GM19455 (cell line): ENCODE measurements around the gene TOB1.

Source experiments
- ATAC-seq: cut with Tn5 transposase; IDR thresholded peaks from one replicate; pipeline ENCODE4 v1.9.1; 2021; ENCODE audit not compliant: unreplicated experiment

The TOB1 gene

DNA sequence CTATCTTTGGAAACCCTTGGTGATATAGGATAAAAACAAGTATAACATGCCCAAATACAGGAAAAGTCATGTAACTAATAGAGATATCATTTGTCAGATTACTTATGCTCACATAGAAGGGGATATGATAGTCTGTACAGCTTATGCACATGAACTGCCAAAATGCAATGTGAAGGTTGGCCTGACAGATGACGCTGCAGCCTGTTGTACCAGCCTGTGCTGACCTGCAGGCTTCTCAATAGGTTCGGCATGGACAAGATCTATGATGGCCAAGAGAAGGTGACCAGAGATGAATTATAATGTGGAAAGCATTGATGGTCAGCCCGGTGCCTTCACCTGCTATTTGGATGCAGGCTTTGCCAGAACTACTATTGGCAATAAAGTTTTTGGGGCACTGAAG is 18.1 kb downstream of the TOB1 start:
- no peak for ATAC-seq

GRCh38 chr17:50847566-50847965 is 18.6 kb downstream of the TOB1 start:
- ATAC-seq, result no peak

DNA sequence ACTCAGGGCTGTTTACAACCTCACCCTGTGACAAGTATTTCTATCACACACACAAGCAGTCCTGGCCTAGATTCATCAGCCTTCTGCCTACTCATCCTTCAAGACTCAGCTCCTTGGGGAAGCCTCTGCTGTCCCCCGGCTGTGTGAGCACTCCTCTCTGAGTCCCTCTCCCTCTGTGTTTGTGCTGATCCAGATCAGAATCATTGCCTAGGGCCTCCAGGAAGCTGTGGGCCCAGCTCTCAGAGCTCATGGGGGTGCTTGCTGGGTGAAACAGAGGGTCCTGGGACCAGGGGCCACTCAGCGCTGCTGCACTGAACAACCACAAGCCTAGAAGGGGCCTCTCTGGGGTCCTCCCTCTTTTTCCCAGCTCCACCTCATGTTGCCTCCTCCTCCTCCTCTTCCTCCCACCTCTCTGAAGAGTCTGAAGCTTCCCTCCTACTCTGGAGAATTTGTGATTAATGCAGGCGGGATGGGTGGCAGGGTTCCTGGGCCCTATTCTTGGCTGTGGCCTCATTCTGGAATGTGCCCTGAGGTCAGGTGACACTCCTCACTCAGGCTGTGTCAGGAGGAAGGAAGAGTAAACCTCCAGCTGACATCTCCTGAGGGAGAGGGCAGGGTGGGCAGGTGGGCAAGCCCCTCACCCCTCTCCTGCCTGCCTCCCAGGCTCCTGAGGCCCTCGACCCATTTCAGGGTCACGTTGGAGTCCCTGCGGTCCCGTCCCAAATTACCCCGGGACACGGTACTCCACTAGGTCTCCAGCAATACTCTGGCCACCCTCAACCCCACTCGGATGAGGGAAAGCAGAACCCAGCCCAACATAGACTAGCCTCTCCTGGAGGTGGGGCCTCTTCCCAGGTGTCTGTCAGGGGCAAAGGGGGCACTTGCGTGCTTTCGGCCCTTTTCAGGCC is 20.7 kb downstream of the TOB1 start:
- no peak for ATAC-seq

GRCh38 chr17:50844117-50844700 is 21.9 kb downstream of the TOB1 start:
- ATAC-seq, result no peak

GRCh38 chr17:50843150-50843905 is 22.8 kb downstream of the TOB1 start:
- no peak for ATAC-seq

- ATAC-seq, result no peak
These were observed 23.5 kb downstream of the TOB1 start for GRCh38 chr17:50842506-50843149.

DNA sequence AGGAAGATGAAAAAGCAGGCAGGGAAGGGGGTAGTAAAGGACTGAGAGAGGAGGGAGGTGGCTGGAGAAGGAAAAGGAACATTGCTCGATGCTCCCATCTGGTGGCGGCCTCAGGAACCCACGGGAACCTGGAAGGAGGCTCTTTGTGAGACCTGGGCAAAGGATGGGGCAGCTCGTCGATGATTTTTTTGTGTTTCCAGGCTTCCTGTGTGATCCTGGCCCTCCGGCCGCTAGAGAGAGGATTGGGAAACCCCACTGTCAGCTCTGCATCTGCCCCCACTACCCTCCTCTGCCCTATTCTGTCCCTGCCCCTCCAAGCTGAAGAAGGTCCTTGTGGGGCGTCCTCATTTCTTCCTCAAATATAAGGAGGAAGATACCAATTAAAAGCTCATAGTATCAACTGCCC is 24.2 kb downstream of the TOB1 start:
- no peak for ATAC-seq

GRCh38 chr17:50841277-50841948 is 24.7 kb downstream of the TOB1 start:
- no peak for ATAC-seq

DNA sequence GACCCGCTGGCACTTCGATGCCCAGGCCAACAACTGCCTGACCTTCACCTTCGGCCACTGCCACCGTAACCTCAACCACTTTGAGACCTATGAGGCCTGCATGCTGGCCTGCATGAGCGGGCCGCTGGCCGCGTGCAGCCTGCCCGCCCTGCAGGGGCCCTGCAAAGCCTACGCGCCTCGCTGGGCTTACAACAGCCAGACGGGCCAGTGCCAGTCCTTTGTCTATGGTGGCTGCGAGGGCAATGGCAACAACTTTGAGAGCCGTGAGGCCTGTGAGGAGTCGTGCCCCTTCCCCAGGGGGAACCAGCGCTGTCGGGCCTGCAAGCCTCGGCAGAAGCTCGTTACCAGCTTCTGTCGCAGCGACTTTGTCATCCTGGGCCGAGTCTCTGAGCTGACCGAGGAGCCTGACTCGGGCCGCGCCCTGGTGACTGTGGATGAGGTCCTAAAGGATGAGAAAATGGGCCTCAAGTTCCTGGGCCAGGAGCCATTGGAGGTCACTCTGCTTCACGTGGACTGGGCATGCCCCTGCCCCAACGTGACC is 25.8 kb downstream of the TOB1 start:
- ATAC-seq, result no peak

DNA sequence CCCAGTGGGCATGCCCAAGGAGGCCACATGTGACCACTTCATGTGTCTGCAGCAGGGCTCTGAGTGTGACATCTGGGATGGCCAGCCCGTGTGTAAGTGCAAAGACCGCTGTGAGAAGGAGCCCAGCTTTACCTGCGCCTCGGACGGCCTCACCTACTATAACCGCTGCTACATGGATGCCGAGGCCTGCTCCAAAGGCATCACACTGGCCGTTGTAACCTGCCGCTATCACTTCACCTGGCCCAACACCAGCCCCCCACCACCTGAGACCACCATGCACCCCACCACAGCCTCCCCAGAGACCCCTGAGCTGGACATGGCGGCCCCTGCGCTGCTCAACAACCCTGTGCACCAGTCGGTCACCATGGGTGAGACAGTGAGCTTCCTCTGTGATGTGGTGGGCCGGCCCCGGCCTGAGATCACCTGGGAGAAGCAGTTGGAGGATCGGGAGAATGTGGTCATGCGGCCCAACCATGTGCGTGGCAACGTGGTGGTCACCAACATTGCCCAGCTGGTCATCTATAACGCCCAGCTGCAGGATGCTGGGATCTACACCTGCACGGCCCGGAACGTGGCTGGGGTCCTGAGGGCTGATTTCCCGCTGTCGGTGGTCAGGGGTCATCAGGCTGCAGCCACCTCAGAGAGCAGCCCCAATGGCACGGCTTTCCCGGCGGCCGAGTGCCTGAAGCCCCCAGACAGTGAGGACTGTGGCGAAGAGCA is 26.4 kb downstream of the TOB1 start:
- no peak for ATAC-seq

- no peak for ATAC-seq
These were observed 27.9 kb downstream of the TOB1 start for GRCh38 chr17:50837980-50838954.

- no peak for ATAC-seq
These were observed 28.7 kb downstream of the TOB1 start for GRCh38 chr17:50837286-50837979.

DNA sequence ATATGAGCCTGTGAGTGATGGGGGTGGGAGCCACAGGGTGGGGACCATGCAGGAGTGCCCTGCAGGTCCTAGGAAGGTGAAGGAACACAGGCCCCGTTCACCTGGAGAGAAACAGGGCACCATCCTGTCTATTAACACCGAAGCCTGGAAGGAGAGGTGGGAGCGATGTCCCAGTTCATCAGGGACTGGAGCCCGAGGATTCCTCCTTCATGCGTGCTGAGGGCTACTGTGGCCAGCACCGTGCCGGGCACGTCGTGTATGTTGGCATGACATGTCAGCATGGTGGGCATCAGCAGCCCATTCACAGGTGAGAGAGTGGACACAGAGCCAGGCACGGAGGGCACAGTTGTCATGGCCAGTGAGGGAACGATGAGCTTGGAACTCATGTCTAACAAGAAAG is 29.3 kb downstream of the TOB1 start:
- no peak for ATAC-seq

GRCh38 chr17:50835301-50836234 is 30.6 kb downstream of the TOB1 start, which contains the start of gene WFIKKN2:
TSS of gene WFIKKN2 (plus strand) at chr17:50835586. CDS start at chr17:50835938, 352 bp downstream.
- no peak for ATAC-seq

DNA sequence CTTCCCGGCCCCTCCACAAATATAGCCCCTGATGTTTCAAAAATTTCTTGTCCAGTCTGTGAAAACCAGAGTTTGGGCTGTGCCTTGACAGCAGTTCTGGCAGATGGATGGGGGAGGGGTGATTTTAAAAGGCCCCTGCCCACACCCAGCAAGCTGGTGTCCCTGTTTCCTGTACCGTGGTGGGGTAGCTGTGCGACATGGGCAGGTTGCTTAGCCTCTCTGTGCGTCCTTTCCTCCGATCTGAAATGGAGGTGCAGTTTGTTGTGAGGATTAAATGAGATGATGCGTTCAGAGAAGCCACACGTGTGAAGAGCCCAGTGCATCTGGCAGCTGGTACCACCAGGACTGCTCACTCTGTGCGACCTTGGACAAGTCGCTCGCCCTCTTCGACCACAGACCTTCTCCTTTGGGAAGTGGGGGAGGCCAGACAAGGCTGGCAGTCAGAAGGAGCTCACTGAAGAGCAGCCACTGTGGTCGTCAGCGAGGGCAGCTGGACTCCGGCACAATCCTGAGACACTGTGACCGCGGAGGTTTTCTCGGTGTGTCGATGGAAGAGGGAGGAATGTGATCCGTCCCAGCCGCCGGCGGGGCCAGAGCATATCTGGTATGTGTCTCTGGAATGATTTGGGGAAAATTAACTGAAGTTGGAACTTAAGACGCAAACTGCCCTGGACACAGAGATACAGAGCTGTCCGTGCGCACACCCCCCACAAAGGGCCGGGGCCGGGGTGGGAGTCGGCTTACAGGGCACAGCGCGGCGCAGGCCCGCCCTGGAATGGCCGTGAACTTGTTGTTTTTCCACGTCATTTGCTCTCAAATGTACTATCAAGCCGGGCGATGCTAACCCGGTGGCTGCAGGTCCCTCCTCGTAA is 31.5 kb downstream of the TOB1 start:
- ATAC-seq, result no peak
